HAP-1 (cell line): ENCODE results near the gene DESI2.
"Not testable (repeated sequence)": the region's sequence is repeated elsewhere in the genome, so short reads cannot be mapped to it uniquely, and the experiment has no call there.

Experiments
- DNase-seq, 2 experiments: peaks; one replicate each; pipeline ENCODE4 v3.0.0-alpha.2; 2016 to 2020; ENCODE audit warnings: low spot score in 2 of 2
- H3K27me3 ChIP-seq: fragments of 250-450 bp; sonication (Bioruptor Pico); 2 replicates; pipeline ENCODE4 v1.5.1; 2020; ENCODE audit warnings: low read depth, mild to moderate bottlenecking, moderate library complexity
- H3K36me3 ChIP-seq: fragments of 250-450 bp; sonication (Bioruptor Pico); replicated peaks from 2 replicates; pipeline ENCODE4 v1.5.1; 2020; ENCODE audit warnings: mild to moderate bottlenecking
- H3K4me1 ChIP-seq: fragments of 250-450 bp; sonication (Bioruptor Pico); 2 replicates; pipeline ENCODE4 v1.5.1; 2020; ENCODE audit warnings: mild to moderate bottlenecking
- H3K4me3 ChIP-seq: fragments of 250-450 bp; sonication (Bioruptor Pico); 2 replicates; pipeline ENCODE4 v1.5.1; 2020; ENCODE audit warnings: mild to moderate bottlenecking, moderate library complexity
- H3K9me3 ChIP-seq: fragments of 250-450 bp; sonication (Bioruptor Pico); 2 replicates; pipeline ENCODE4 v1.5.1; 2020; ENCODE audit warnings: mild to moderate bottlenecking, moderate library complexity
- in situ Hi-C: fragments of 300-500 bp; cut with MboI; formaldehyde crosslinking; loops from 3 replicates; pipeline ENCODE4 v1.14.3; 2020; ENCODE audit warnings: low sequenced_read_pairs, inconsistent platforms, mixed read lengths

Gene DESI2

DNA sequence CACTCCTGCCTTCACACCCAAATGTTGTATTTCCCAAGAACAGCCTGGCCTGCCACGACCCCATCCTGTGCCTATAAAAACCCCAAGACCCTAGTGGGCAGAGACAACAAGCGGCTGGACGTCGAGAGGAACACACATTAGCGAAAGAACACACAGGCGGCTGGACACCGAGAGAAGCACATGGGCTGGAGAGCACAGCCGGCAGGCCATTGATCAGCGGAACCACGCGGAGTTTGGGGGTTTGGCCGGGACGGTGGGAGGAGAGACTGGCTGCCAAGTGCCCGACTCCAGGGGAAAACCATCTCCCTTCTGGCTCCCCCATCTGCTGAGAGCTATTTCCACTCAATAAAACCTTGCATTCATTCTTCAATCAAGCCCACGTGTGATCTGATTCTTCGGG lies 10.4 kb upstream of the DESI2 start:
- no peak for DNase-seq
- Histone ChIP-seq H3K4me3 (no peak overlapping the region), H3K27me3 (peaks cover 2% of the 10 kb centered on the region; the same call in 1 of the 2 replicates), H3K4me1 (no peaks in the 10 kb centered on the region), H3K9me3 (peaks cover 4% of the 10 kb centered on the region; the same call in 1 of the 2 replicates), H3K36me3 (no peaks in the 10 kb centered on the region)
- in situ Hi-C loops: no loop called here

- Histone ChIP-seq H3K4me1 (no peaks in the 10 kb centered on the region), H3K4me3 (no peak overlapping the region), H3K9me3 (peaks cover 4% of the 10 kb centered on the region; the same call in 1 of the 2 replicates), H3K27me3 (no peaks in the 10 kb centered on the region), H3K36me3 (no peaks in the 10 kb centered on the region)
- DNase-seq: no peak
- in situ Hi-C loops: no loop called here
Measured at GRCh38 chr1:244642988-244643387, 9.9 kb upstream of the DESI2 start.

DNA sequence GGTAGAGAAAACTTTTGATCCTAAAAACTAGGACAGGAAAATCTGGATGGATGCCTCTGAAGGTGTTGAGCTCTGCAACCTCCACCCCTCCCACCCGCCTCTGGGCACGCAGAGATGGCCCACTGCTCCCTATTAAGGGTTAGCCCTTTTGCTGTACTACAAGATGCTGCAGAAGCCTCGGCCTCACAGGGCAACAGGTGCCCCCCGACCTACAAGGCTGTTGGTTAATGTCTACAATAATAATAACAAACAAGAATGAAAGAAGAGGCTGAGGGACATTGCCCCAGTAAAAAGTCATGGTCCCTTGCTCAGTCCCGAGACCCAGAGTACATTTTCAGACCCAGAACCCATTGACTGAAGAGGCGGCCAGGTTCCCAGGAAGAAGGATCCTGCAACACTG lies 7.5 kb upstream of the DESI2 start:
- Histone ChIP-seq H3K36me3 (no peaks in the 10 kb centered on the region), H3K9me3 (peaks cover 4% of the 10 kb centered on the region; the same call in 1 of the 2 replicates), H3K27me3 (no peaks in the 10 kb centered on the region), H3K4me1 (no peaks in the 10 kb centered on the region), H3K4me3 (no peak overlapping the region)
- in situ Hi-C loops: no loop called here
- DNase-seq: no peak

GRCh38 chr1:244645890-244646289 lies 7.0 kb upstream of the DESI2 start:
- H3K36me3 ChIP-seq: no peaks in the 10 kb centered on the region
- in situ Hi-C loops: no loop called here
- no peak for DNase-seq
- H3K9me3 ChIP-seq: peaks cover 4% of the 10 kb centered on the region; the same call in 1 of the 2 replicates
- no peaks in the 10 kb centered on the region for H3K27me3 ChIP-seq
- no peaks in the 10 kb centered on the region for H3K4me1 ChIP-seq
- H3K4me3 ChIP-seq: no peak overlapping the region

DNA sequence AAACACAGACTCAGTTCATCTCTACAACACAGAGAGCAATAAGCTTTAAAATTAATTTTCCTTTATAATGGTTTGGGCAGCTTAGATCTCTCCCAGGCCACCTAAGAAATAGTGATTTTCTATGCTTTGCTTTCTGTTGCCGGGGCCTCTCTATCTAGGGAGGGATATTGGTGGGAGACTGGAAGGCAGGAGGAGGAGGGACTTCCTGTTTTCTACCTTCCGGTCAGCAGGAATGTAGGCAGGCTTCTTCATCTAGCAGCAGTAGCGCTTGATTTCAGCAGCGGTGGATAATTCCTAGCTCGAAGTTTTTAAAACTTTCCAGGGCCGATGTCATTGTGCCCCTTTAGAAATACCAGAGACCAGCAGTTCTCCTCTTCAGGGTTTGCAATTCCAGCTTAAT lies 5.1 kb upstream of the DESI2 start:
- in situ Hi-C loops: no loop called here
- no peak for DNase-seq
- H3K4me1 ChIP-seq: peaks cover 7% of the 10 kb centered on the region
- no peak overlapping the region for H3K4me3 ChIP-seq
- H3K9me3 ChIP-seq: peaks cover 4% of the 10 kb centered on the region; the same call in 1 of the 2 replicates
- no peaks in the 10 kb centered on the region for H3K36me3 ChIP-seq
- H3K27me3 ChIP-seq: no peaks in the 10 kb centered on the region

GRCh38 chr1:244651956-244652622 lies 837 bp upstream of the DESI2 start:
- Histone ChIP-seq H3K9me3 (no peaks in the 10 kb centered on the region), H3K4me3 (peak overlapping the region; percentile 67), H3K4me1 (peaks cover 15% of the 10 kb centered on the region), H3K36me3 (peaks cover 4% of the 10 kb centered on the region), H3K27me3 (no peaks in the 10 kb centered on the region)
- peak; percentile 72 to 94 for DNase-seq
- in situ Hi-C loops: no loop called here

DNA sequence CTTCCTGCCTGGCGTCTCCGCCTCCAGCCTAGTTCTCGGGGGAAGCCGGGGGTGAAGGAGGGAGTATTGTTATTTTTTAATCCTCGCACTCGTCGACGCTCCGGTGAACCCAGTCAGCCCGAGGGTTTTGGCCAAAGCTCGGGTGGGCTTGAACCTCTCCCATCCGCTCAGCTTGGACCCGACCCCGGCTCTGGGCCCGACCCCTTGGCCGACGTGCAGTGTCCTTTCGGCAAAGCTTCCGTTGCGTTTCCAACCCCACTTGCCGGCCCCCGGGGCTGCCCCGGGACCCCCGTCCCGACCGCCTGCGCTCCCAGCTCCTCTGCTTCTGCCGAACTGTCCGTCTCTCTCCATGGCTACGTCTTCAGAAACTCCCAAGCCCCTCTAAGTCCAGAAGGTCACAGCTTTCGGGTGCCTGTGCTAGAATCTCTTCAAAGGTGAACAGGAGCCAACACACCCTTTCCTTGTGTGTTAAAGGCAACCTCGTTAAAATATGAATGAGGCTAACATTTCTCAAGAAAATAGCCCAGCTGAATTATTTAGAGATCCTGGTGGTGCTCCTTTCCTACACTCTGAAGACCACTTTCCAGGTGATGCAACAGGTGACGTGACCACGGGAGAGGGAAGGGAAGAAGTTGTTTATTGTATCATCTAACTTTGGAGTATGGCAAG lies 647 bp downstream of the DESI2 start:
- peaks cover 15% of the 10 kb centered on the region for H3K36me3 ChIP-seq
- no peaks in the 10 kb centered on the region for H3K27me3 ChIP-seq
- H3K4me1 ChIP-seq: peaks cover 15% of the 10 kb centered on the region
- H3K4me3 ChIP-seq: peak overlapping the region; percentile 67
- H3K9me3 ChIP-seq: no peaks in the 10 kb centered on the region
- peak; percentile 14 to 33 for DNase-seq
- in situ Hi-C loops: no loop called here

DNA sequence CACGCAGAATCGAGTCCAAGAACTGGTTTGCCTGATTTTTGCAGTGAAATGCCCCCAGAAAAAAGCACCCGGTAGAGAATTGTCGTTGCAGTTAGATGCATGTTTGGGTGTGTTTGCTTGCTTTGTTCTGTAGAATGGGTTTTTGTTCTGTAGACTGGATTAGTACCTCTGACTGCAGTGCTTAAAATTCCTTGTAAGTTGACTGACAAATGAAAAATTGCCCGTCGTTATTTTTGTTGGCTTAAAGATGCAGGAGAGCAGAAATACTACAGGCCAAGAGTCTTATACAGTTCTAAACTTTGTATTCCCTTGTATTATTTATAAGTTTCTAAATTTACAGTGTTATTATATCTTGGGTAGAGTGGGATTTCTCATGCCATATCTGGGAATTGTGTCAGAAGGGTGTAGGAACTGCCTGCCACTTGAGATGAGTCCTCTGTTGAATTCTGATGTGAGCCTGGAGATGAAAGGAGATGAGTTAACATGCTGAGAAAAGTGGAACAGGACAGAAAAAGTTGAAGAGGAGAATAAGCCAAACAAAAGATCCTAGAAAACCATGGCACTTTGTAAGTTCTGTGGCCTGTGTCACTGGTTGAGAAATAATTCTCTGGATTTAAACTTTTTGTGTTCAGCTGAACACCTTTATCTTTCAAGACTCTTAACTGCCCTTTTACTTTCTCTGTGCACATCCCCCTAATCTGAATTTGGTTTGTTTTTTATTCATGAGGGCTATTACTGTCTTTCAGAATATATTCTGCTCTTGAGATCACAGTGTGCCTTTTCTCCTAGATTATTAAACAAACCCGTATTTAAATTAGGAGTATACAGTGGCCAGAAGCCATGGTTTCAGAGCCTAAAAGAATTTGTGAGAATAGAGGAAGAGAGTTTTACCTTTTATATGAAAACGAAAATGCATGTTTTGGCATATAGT lies 1.4 kb downstream of the DESI2 start:
- Histone ChIP-seq H3K4me1 (peaks cover 15% of the 10 kb centered on the region), H3K4me3 (peak overlapping the region; percentile 67), H3K36me3 (peaks cover 18% of the 10 kb centered on the region), H3K27me3 (no peaks in the 10 kb centered on the region), H3K9me3 (no peaks in the 10 kb centered on the region)
- peak in 1 of 2 experiments; percentile 45 for DNase-seq
- in situ Hi-C loops: no loop called here

DNA sequence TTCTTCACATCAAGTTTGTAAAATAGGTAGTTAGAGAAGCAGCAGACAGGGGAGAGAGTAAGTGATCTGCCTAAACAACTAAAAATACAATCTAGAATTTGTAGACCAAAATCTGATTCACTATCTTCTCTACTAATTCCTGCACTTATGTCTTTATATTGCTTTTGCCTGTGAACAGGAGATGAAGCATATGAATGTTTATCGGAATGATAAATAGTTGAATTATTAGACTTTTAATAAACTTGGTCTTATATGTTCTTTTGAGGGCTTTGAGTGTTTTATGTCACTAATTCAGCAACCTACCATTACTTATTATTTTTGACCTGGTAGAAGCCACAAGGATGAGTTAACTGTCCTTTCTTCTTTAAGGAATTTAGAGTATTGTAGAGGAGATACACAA lies 2.3 kb downstream of the DESI2 start:
- Histone ChIP-seq H3K27me3 (no peaks in the 10 kb centered on the region), H3K36me3 (peaks cover 22% of the 10 kb centered on the region), H3K4me3 (peak overlapping the region; percentile 67), H3K4me1 (peaks cover 15% of the 10 kb centered on the region), H3K9me3 (no peaks in the 10 kb centered on the region; the same call in 1 of the 2 replicates)
- no peak for DNase-seq
- in situ Hi-C loops: no loop called here

DNA sequence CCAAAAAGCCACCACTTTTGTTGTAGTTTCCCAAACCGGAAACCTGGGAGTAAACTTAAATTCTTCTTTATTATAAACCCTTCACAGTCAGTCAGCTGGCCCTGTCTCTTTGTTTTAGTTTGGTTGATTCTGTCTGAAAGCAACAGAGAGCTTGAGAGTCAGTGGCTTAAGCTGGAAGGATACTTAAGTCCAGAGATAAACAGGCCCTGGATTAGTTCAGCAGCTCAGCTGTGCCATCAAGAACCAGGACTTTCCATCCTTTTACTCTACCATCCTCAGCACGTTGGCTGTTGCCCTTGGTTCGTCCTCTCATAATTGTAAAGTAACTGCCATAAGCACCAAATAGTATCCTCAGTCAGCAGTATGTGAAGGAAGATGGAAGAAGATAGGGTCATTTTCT lies 4.5 kb downstream of the DESI2 start:
- Histone ChIP-seq H3K4me1 (peaks cover 8% of the 10 kb centered on the region), H3K36me3 (peaks cover 26% of the 10 kb centered on the region), H3K4me3 (no peak overlapping the region), H3K9me3 (peaks cover 2% of the 10 kb centered on the region; the same call in 1 of the 2 replicates), H3K27me3 (no peaks in the 10 kb centered on the region)
- no peak for DNase-seq
- in situ Hi-C loops: no loop called here

DNA sequence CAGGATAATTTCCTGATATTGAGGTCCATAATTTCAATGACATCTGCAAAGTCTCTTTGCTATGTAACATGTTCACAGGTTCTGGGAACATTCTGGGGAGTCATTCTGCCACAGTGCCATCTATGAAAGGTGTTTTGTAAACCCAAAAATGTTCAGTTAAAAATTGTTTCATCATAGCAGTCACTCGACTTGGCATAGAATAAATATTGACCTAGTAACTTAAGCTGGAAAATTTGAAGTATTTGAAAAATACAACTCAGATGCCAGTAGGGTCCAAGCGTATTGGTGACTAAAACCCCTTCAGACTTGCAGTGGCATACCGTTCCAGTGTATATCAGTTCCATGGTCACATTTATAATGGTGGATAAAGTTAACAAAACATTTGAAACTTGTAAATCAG lies 6.8 kb downstream of the DESI2 start:
- DNase-seq: no peak
- H3K9me3 ChIP-seq: peaks cover 2% of the 10 kb centered on the region; the same call in 1 of the 2 replicates
- peaks cover 10% of the 10 kb centered on the region for H3K4me1 ChIP-seq
- peaks cover 26% of the 10 kb centered on the region for H3K36me3 ChIP-seq
- H3K27me3 ChIP-seq: no peaks in the 10 kb centered on the region
- no peak overlapping the region for H3K4me3 ChIP-seq
- in situ Hi-C loops: no loop called here

- Histone ChIP-seq H3K36me3 (peaks cover 26% of the 10 kb centered on the region), H3K4me3 (no peak overlapping the region), H3K4me1 (peaks cover 11% of the 10 kb centered on the region), H3K27me3 (no peaks in the 10 kb centered on the region), H3K9me3 (peaks cover 2% of the 10 kb centered on the region; the same call in 1 of the 2 replicates)
- in situ Hi-C loops: no loop called here
- no peak for DNase-seq
Measured at GRCh38 chr1:244660595-244660994, 7.7 kb downstream of the DESI2 start.

- Histone ChIP-seq H3K4me1 (peaks cover 16% of the 10 kb centered on the region), H3K36me3 (peaks cover 25% of the 10 kb centered on the region)
- H3K4me3 ChIP-seq, H3K27me3 ChIP-seq, DNase-seq, in situ Hi-C loops, H3K9me3 ChIP-seq: not testable (repeated sequence)
Measured at GRCh38 chr1:244661569-244662312, 8.8 kb downstream of the DESI2 start.
